DMS53 treated with DMSO at 0.1 percent for 48 hours (cell line): ENCODE measurements around the gene ANKRD45.
"Not testable (repeated sequence)": the region's sequence is repeated elsewhere in the genome, so short reads cannot be mapped to it uniquely, and the experiment has no call there.

ENCODE experiments used
- DNase-seq: peaks from one replicate; lab custom pipeline; 2025; ENCODE audit not compliant: unreplicated experiment; lab: John Stamatoyannopoulos, UW

The ANKRD45 gene

DNA sequence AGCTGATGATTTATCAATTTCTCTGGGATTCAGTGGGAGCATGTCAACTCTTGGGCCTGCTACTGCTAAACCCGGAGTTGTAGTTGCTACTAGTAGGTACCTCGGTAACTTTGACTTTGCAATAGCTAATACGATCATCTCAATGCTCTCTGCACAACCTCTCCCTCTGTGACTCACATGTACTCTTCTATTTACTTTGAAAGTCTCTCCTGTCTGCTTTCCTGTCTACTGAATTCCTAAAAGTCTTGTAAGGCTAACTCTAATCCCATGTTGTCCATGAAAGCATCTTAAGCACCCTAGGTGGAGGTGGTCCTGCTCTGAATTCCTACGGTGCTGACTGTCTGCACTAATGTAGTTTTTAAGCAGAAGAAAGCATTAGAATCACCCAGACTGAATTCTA is 96.1 kb downstream of the ANKRD45 start:
- DNase-seq = no peak

DNA sequence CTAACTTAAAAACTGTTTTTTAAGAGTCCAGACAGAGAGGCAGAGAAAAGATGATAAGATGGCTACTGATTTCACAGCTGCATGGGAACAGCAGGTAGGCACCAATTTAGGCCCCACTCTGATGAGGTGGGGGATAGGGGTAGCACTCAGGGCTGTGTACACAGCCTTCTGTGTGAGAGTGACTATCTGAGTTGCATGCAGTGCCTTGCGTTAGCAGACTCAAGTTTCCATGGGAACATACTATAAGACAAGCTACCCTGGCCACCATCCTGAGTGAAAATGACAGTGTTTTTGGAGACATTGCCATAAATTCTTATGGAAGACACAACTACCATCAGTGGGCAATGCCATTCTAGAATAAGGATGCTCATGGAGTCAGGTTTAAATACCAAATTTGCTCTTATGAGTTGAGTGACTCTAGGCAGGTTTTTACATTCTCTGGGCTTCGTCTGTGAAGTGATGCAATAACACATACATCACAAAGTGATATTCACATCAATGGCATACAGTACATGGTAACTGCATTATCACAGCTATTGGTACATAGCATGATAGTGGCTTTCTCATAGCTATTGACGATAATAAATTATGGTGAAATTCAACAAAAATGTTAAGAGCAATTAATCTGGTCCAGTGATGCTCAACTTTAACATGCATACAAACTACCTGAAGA is 97.3 kb downstream of the ANKRD45 start:
- DNase-seq = no peak

DNA sequence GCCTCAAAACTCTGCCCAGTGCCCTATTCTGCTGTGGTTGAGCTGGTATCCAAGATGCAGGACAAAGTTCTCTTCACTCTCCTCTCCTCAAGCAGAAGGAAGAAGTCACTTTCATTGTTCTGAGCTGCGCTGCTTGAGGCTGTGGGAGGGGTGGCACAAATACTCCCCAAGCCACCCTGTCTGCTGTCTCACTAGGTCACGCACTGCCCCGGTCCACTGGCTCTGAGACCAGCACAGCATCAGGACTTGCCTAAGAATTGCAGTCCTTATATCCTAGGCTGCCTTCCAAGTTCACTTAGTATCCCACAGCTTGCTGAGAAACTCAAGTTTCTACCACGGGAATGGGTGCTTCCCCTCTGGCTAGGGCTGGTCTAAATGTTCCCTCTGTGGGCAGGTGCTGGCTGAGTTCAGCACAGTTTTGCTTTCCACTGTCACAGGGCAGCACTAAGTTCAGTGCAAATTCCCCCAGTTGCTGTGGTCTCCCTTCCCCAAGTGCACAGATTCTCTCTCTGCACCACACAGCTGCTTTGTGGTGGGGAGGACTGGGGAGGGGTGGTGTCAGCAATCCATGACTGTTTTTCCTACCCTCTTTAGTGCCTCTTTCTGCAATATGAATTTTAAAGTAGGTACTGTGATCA is 99.2 kb downstream of the ANKRD45 start:
- no peak for DNase-seq

DNA sequence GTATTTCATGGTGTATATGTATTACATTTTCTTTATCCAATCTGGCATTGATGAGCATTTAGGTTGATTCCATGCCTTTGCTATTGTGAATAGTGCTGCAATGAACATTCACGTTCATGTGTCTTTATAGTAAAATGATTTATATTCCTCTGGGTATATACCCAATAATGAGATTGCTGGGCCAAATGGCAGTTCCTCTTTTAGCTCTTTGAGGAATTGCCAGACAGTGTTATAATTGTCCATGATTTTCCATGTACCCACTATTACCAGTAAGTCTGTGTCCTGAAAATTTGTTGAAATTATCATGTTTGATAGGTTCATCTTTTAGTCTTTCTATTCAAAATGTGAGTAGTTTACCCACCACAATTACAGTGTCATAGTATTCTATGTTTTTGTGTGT is 101.2 kb downstream of the ANKRD45 start:
- no peak for DNase-seq

DNA sequence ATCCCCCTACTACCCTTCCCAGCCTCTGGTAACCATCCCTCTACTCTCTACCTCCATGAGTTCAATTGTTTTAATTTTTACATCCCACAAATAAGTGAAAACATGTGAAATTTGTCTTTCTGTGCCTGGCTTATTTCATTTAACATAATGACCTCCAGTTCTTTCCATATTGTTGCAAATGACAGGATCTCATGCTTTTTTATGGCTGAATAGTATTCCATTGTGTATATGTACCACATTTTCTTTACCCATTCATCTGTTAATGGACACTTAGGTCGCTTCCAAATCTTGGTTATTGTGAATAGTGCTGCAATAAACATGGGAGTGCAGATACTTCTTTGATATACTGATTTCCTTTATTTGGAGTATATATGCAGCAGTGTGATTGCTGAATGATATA is 105.8 kb downstream of the ANKRD45 start:
- not testable (repeated sequence) for DNase-seq

DNA sequence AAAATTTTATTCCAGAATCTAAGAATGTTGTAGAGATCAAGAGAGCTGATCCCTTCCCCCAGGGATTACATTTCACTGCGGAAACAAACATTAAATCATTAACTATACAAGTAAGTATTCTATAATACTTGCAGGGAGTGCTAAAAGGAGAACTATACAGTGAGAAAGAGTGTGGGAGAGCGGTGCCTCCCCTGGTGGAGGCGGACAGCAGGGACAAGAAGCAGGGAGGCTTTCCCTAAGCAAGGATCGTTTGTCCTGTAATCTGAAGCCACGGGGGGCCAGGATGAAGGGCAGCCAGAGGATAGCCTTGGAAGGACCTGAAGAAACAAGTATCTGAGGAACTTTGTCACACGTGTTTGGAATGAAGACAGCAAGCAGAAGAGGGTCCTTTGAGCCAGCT is 106.8 kb downstream of the ANKRD45 start:
- DNase-seq = no peak

DNA sequence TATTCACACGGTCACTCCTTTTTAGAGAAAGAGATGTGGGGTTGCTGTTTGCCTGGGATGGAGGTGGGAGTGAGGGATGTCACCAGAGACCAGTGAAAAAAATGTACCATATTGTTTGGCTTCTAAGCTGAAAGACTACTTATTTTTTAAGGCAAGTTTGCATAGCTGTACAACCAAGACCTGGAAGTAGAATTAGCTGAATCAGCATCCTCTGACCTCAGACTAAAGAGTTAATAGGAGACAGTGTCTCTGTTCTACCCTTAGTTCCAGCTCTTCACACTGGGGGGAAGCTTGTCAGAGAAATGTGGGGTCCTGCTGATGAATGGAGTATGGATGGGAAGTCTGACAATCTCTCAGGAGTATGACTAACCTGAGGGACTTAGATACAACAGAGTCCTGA is 108.4 kb downstream of the ANKRD45 start:
- DNase-seq = no peak

DNA sequence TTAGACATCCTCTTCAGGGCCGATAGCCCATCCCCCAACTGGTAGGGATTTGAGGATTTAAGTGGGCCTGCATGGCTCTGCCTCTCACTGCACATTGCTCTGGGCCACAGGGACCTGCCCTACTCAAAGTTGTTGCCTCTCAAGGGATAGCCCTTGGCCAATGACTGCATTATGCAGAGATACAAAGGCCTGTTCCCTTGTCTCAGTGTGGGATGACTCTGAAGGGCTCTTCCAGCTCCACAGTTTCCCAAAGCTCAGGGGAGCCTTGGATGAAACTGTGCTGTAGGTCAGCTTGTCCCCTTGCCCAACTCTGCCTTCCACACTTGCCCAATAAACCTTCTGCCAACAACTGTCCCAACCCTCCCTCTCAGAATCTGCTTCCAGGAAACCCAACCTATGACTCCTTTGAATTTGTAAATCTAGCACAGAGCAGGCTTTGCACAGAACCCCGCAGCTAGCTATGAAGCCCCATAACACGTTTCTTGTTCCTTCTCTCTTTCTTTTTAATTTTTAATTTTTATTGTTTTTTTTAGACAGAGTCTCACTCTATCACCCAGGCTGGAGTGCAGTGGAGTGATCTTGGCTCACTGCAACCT is 109.3 kb downstream of the ANKRD45 start:
- DNase-seq = no peak
